ENCODE data around the gene SBF2. TPM values are rescaled to one million over a fixed set of nuclear protein-coding genes. Genes with fewer than 3 reads are reported as not detected.

The SBF2 gene
- total and polyA plus RNA-seq, 2 of the 13 experiments (the other 11 are each of a cell fraction or from before 2014, with no cell fraction given): 24.0 to 45.8 TPM

GRCh38 chr11:9969068-9969467 lies 325.0 kb downstream of the SBF2 start:
- DNase-seq (ENCODE audit: low spot score) (no peak), FAIRE-seq (no peak), ATAC-seq (no peak)
- ChIA-PET CTCF (ENCODE audit: low intra/inter-chr PET ratio, low total read pairs) (no interaction called here), POLR2A (no interaction called here)
- no peak for TF ChIP-seq ZBTB49 (CRISPR knock-in tag; IDR thresholded peaks at IDR 0.05; ENCODE audit: borderline replicate concordance)
- no peak for TF ChIP-seq ZHX2 (IDR thresholded peaks at IDR 0.05; ENCODE audit: low read depth)
- TF ChIP-seq ZHX2 (CRISPR knock-in tag; IDR thresholded peaks at IDR 0.05; ENCODE audit: borderline replicate concordance): no peak
- TF ChIP-seq ZIK1 (CRISPR knock-in tag; IDR thresholded peaks at IDR 0.05; ENCODE audit: borderline replicate concordance, low read depth): no peak
- no peak for TF ChIP-seq PRDM4 (CRISPR knock-in tag; IDR thresholded peaks at IDR 0.05; ENCODE audit: borderline replicate concordance)
- no peak for TF ChIP-seq ZNF713 (CRISPR knock-in tag; IDR thresholded peaks at IDR 0.05)
- TF ChIP-seq ZNF333 (CRISPR knock-in tag; IDR thresholded peaks at IDR 0.05; ENCODE audit: borderline replicate concordance): no peak
- no peak for TF ChIP-seq SKI (IDR thresholded peaks at IDR 0.05; ENCODE audit: partially characterized antibody)
- no peak for TF ChIP-seq ZNF75D (CRISPR knock-in tag; IDR thresholded peaks at IDR 0.05; ENCODE audit: borderline replicate concordance)
- TF ChIP-seq ZNF580 (CRISPR knock-in tag; IDR thresholded peaks at IDR 0.05; ENCODE audit: borderline replicate concordance, low read depth): no peak
- no peak for TF ChIP-seq ZNF740 (CRISPR knock-in tag; IDR thresholded peaks at IDR 0.05)
- no peak for TF ChIP-seq PHF8 (CRISPR knock-in tag; IDR thresholded peaks at IDR 0.05)
- TF ChIP-seq ZBTB1 (CRISPR knock-in tag; IDR thresholded peaks at IDR 0.05; ENCODE audit: borderline replicate concordance): no peak
- TF ChIP-seq SRSF1 (optimal IDR thresholded peaks at IDR 0.05; ENCODE audit: low read depth, low read length): no peak
- WGBS (ENCODE audit: low lambda C conversion rate): 57% methylated on average over 2 of the region's 2 CpGs
- intact Hi-C loops (cut with micrococcal nuclease; ENCODE audit: unreplicated experiment): no loop called here
- Histone ChIP-seq H3K79me2 (ENCODE audit: insufficient read depth, low read length) (no peaks in the 10 kb centered on the region), H3K9ac (ENCODE audit: insufficient read depth, low read depth, low read length) (no peak overlapping the region), H3K27ac (ENCODE audit: extremely low read length, insufficient read depth, low read length) (no peak overlapping the region), H3K4me1 (ENCODE audit: insufficient read depth, low read length) (no peaks in the 10 kb centered on the region), H3K4me3 (replicated peaks in 1 of 3; ENCODE audit: insufficient read depth in 1 of 3, low read depth in 2 of 3, low read length in 3 of 3) (no peak overlapping the region), H4K20me1 (ENCODE audit: insufficient read depth, low read length) (no peaks in the 10 kb centered on the region), H2AFZ (ENCODE audit: low read length) (no peak overlapping the region), H3K36me3 (replicated peaks in 1 of 2; ENCODE audit: control insufficient read depth in 1 of 2, insufficient read depth in 2 of 2, low read length in 2 of 2) (0 out of 5 replicates have a peak, but pooled peaks cover 0 to under 1% of the 10 kb centered on the region in 2 experiments), H3K9me3 (ENCODE audit: low read length) (no peaks in the 10 kb centered on the region), H3K27me3 (ENCODE audit: control insufficient read depth in 1 of 2, insufficient read depth in 2 of 2, low read length in 2 of 2) (no peaks in the 10 kb centered on the region), H3K4me2 (ENCODE audit: low read depth, low read length) (no peak overlapping the region)
- in situ Hi-C loops (cut with HindIII; ENCODE audit: extremely low pct_ligation_motif_present, low pct_unique_long_range_greater_than_20kb): no loop called here
- no TSS peak for BruUV-seq (replicated peaks)
